ENCODE data around the gene PSME1. TPM values are rescaled to one million over a fixed set of nuclear protein-coding genes. Genes with fewer than 3 reads are reported as not detected.

Gene PSME1
- total and polyA plus RNA-seq, 2 of the 13 experiments (the other 11 are each of a cell fraction or from before 2014, with no cell fraction given), result 159 to 608 TPM

GRCh38 chr14:24160850-24161804 is 25.1 kb downstream of the PSME1 start, which contains the start of gene IRF9 (continued):
- TF ChIP-seq ZNF704 (CRISPR knock-in tag; IDR thresholded peaks at IDR 0.05; ENCODE audit: borderline replicate concordance), result peak; percentile 78; the same call in 1 of the 2 replicates
- 0 out of 2 replicates have a peak, but pooled peaks have one; percentile 65 for TF ChIP-seq CHCHD3 (CRISPR knock-in tag; IDR thresholded peaks at IDR 0.05)
- TF ChIP-seq MTA3 (CRISPR knock-in tag; IDR thresholded peaks at IDR 0.05), result no peak
- TF ChIP-seq ZNF570 (CRISPR knock-in tag; IDR thresholded peaks at IDR 0.05; ENCODE audit: borderline replicate concordance), result no peak
- TF ChIP-seq ATF3 (CRISPR knock-in tag; IDR thresholded peaks at IDR 0.05), result peak; percentile 64; the same call in 1 of the 2 replicates
- TF ChIP-seq NKX3-1 (CRISPR knock-in tag; IDR thresholded peaks at IDR 0.05), result no peak
- peak; percentile 21; the same call in 1 of the 2 replicates for TF ChIP-seq ZNF768 (CRISPR knock-in tag; IDR thresholded peaks at IDR 0.05)
- TF ChIP-seq SMC3 (IDR thresholded peaks at IDR 0.05; ENCODE audit: low read length), result peak; percentile 95
- no peak for TF ChIP-seq ZNF510 (CRISPR knock-in tag; IDR thresholded peaks at IDR 0.05; ENCODE audit: low read depth)
- TF ChIP-seq SP140L (CRISPR knock-in tag; IDR thresholded peaks at IDR 0.05; ENCODE audit: borderline replicate concordance), result 0 out of 2 replicates have a peak, but pooled peaks have one; percentile 97
- peak; percentile 100 for TF ChIP-seq DNMT3B (CRISPR knock-in tag; conservative IDR thresholded peaks at IDR 0.05)
- peak; percentile 88 for TF ChIP-seq NR2F6 (IDR thresholded peaks at IDR 0.05)
- TF ChIP-seq NR2F6 (CRISPR knock-in tag; IDR thresholded peaks at IDR 0.05), result peak; percentile 98
- TF ChIP-seq TCF12 (IDR thresholded peaks at IDR 0.05), result no peak
- peak; percentile 93 for TF ChIP-seq TCF12 (CRISPR knock-in tag; IDR thresholded peaks at IDR 0.05)
- peak; percentile 96 for TF ChIP-seq HOXD1 (CRISPR knock-in tag; IDR thresholded peaks at IDR 0.05)
- no peak for TF ChIP-seq TEAD2 (CRISPR knock-in tag; IDR thresholded peaks at IDR 0.05)
- peak; percentile 97; the same call in 1 of the 2 replicates for TF ChIP-seq ZNF589 (CRISPR knock-in tag; conservative IDR thresholded peaks at IDR 0.05)
- TF ChIP-seq ZC3H13 (CRISPR knock-in tag; IDR thresholded peaks at IDR 0.05), result peak; percentile 97
- no peak; the same call in 1 of the 2 replicates for TF ChIP-seq FUBP1 (CRISPR knock-in tag; IDR thresholded peaks at IDR 0.05; ENCODE audit: borderline replicate concordance)
- no peak; the same call in 1 of the 2 replicates for TF ChIP-seq ZNF563 (CRISPR knock-in tag; IDR thresholded peaks at IDR 0.05)
- TF ChIP-seq WIZ (CRISPR knock-in tag; IDR thresholded peaks at IDR 0.05), result peak; percentile 83; the same call in 1 of the 2 replicates
- TF ChIP-seq ZFAT (CRISPR knock-in tag; conservative IDR thresholded peaks at IDR 0.05), result no peak
- peak; percentile 73; the same call in 1 of the 2 replicates for TF ChIP-seq ARHGAP35 (CRISPR knock-in tag; IDR thresholded peaks at IDR 0.05; ENCODE audit: borderline replicate concordance)

Data from HepG2 (cell line).